Measurements from ENCODE around the gene RARB. TPM values are rescaled to one million over a fixed set of nuclear protein-coding genes. Genes with fewer than 3 reads are reported as not detected.
A peak's percentile ranks its signal among the peaks of the same experiment; 100 is the strongest.

Gene RARB
- total and polyA plus RNA-seq, 2 donors (not counting 3 experiments of a cell fraction or from before 2014, with no cell fraction given), result 15.3 to 23.4 TPM

DNA sequence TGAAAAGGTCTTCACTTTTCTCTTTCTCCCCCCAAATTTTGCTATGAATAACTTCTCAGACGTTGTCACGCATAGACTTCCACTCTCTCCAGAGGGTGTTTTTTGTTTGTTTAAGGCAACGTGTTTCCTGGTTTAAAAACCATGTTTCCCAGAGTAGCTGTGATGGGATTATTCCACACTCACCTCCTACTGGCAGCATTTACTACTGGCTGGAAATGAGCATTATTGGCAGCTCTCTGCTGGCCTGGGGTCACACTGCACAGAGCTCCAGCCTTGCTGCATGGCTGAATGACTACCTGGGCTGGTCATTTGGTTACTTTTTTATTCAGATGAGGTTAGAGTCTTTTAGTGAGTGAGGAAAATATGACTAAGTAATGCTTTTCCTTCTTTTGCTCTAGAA lies 65.2 kb downstream of the RARB start:
- no peaks in the 10 kb centered on the region for H3K27me3 ChIP-seq (ENCODE audit: control insufficient read depth in 2 of 2, insufficient read depth in 2 of 2, low read length in 2 of 2)
- peak overlapping the region; percentile 83 for H3K27ac ChIP-seq (ENCODE audit: insufficient read depth, low read depth, low read length)
- CTCF ChIA-PET, result interaction anchor here (1.3 to 1.4 kb wide), 2 partner anchors 65 to 100 kb away, joined by 5 to 6 read pairs; partner anchors contain the start of gene RARB
- TF ChIP-seq FOS (IDR thresholded peaks at IDR 0.05; ENCODE audit: borderline replicate concordance, insufficient read depth, low read length) (no peak), POLR2A (IDR thresholded peaks at IDR 0.05; ENCODE audit: low read depth, low read length) (no peak), GATA2 (IDR thresholded peaks at IDR 0.05; ENCODE audit: insufficient read depth, insufficient read length, low read depth, low read length) (no peak), POLR2AphosphoS5 (IDR thresholded peaks at IDR 0.05; ENCODE audit: insufficient read depth, low read depth, low read length) (no peak), JUN (IDR thresholded peaks at IDR 0.05; ENCODE audit: borderline replicate concordance, insufficient read depth, insufficient read length, low read depth) (peak; percentile 49), MYC (IDR thresholded peaks at IDR 0.05; ENCODE audit: low read depth, low read length) (no peak), EZH2 (IDR thresholded peaks at IDR 0.05; ENCODE audit: borderline replicate concordance, low read depth, low read length, severe bottlenecking) (no peak)
- TF ChIP-seq, protein P1, sequence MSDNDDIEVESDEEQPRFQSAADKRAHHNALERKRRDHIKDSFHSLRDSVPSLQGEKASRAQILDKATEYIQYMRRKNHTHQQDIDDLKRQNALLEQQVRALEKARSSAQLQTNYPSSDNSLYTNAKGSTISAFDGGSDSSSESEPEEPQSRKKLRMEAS (IDR thresholded peaks at IDR 0.05; ENCODE audit: insufficient read depth, insufficient read length), result no peak
- TF ChIP-seq, protein P2, sequence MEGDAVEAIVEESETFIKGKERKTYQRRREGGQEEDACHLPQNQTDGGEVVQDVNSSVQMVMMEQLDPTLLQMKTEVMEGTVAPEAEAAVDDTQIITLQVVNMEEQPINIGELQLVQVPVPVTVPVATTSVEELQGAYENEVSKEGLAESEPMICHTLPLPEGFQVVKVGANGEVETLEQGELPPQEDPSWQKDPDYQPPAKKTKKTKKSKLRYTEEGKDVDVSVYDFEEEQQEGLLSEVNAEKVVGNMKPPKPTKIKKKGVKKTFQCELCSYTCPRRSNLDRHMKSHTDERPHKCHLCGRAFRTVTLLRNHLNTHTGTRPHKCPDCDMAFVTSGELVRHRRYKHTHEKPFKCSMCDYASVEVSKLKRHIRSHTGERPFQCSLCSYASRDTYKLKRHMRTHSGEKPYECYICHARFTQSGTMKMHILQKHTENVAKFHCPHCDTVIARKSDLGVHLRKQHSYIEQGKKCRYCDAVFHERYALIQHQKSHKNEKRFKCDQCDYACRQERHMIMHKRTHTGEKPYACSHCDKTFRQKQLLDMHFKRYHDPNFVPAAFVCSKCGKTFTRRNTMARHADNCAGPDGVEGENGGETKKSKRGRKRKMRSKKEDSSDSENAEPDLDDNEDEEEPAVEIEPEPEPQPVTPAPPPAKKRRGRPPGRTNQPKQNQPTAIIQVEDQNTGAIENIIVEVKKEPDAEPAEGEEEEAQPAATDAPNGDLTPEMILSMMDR (IDR thresholded peaks at IDR 0.05; ENCODE audit: extremely low read depth in 1 of 2, insufficient read depth in 1 of 2, low read depth in 1 of 2, low read length in 2 of 2), result peak in 1 of 2 donors; percentile 12
- dilution Hi-C loops (cut with MboI; ENCODE audit: extremely low pct_ligation_motif_present, low sequenced_read_pairs) (no loop called here), intact Hi-C loops (cut with micrococcal nuclease) (loop anchor here (1.0 to 2.0 kb wide), 3 partner anchors 16 to 63 kb away; no protein-coding TSS in a partner anchor)
- DNase-seq (ENCODE audit: low read depth, low spot score) (peak; percentile 96), FAIRE-seq (peak; percentile 47)
- H3K36me3 ChIP-seq (ENCODE audit: control insufficient read depth in 2 of 2, extremely low read depth in 1 of 2, insufficient read depth in 2 of 2, low read length in 2 of 2), result no peaks in the 10 kb centered on the region
- H3K4me2 ChIP-seq (ENCODE audit: insufficient read depth, low read length), result no peak overlapping the region
- POLR2A ChIA-PET, result interaction anchor here (1.6 kb wide), 1 partner anchor 65 kb away, joined by 6 read pairs; the partner anchor contains the start of gene RARB
- H3K9ac ChIP-seq (replicated peaks; ENCODE audit: extremely low read depth, insufficient read depth, low read length), result peak overlapping the region; percentile 57
- peaks cover 24% of the 10 kb centered on the region for H3K4me1 ChIP-seq (ENCODE audit: control insufficient read depth, extremely low read depth, insufficient read depth, low read length)
- BruUV-seq (replicated peaks), result no TSS peak
- H3K4me3 ChIP-seq (replicated peaks in 1 of 3; ENCODE audit: insufficient read depth in 1 of 3, low read depth in 1 of 3, low read length in 3 of 3), result no peak overlapping the region
- H3K9me3 ChIP-seq (replicated peaks; ENCODE audit: control insufficient read depth, insufficient read depth, low read length), result no peaks in the 10 kb centered on the region
- no peak overlapping the region for H2AFZ ChIP-seq (ENCODE audit: low read depth, low read length)
- peaks cover 2% of the 10 kb centered on the region for H3K79me2 ChIP-seq (ENCODE audit: control insufficient read depth, insufficient read depth, low read length)
- H4K20me1 ChIP-seq (replicated peaks; ENCODE audit: control insufficient read depth, extremely low read depth, insufficient read depth, low read length), result no peaks in the 10 kb centered on the region
- no peaks in the 10 kb centered on the region for H3K9me1 ChIP-seq (replicated peaks; ENCODE audit: control insufficient read depth, extremely low read depth, insufficient read depth, low read length)
